Esophagus muscularis mucosa (tissue), 4 donors: ENCODE measurements around the gene CHIA. TPM values are rescaled to one million over a fixed set of nuclear protein-coding genes. Genes with fewer than 3 reads are reported as not detected.

Source experiments
- DNase-seq: peaks from one replicate; pipeline ENCODE4 v3.0.0-alpha.2; 2017; ENCODE audit errors: extremely low spot score
- H3K27ac ChIP-seq, 4 donors: fragments of 200-600 bp; sonication (generic); replicated peaks in 1 of 4; 1 replicate in 3 of 4; 2 replicates in 1 of 4; pipeline ENCODE4 v1.5.1; 2016 to 2019; ENCODE audit warnings: mild to moderate bottlenecking in 1 of 4
- H3K27me3 ChIP-seq, 4 donors: fragments of 200-600 bp; sonication (generic); one replicate each; pipeline versions ENCODE4 v1.5.1 to v1.6.0; 2016 to 2019
- H3K36me3 ChIP-seq, 4 donors: fragments of 200-600 bp; sonication (generic); one replicate each; pipeline ENCODE4 v1.5.1; 2016 to 2019
- H3K4me1 ChIP-seq, 4 donors: fragments of 200-600 bp; sonication (generic); one replicate each; pipeline ENCODE4 v1.5.1; 2016 to 2019
- H3K4me3 ChIP-seq, 4 donors: fragments of 200-600 bp; sonication (generic); 1 replicate in 2 of 4; 2 replicates in 2 of 4; pipeline ENCODE4 v1.5.1; 2016 to 2019; ENCODE audit warnings: mild to moderate bottlenecking in 4 of 4, moderate library complexity in 1 of 4
- H3K9me3 ChIP-seq, 4 donors: fragments of 200-600 bp; sonication (generic); 1 replicate in 3 of 4; 2 replicates in 1 of 4; pipeline ENCODE4 v1.5.1; 2016 to 2019
- EP300 ChIP-seq: sonication (generic); formaldehyde crosslinking; IDR thresholded peaks from one replicate; pipeline ENCODE4 v1.6.1; 2017; ENCODE audit warnings: antibody characterized with exemption
- POLR2A ChIP-seq: fragments of 450-650 bp; IDR thresholded peaks from one replicate; pipeline ENCODE4 v1.6.1; 2017; ENCODE audit warnings: antibody characterized with exemption, moderate library complexity, mild to moderate bottlenecking, low read depth
- POLR2AphosphoS5 ChIP-seq, 2 donors: sonication (generic); formaldehyde crosslinking; IDR thresholded peaks; one replicate each; pipeline ENCODE4 v1.6.1; 2017; ENCODE audit warnings: antibody characterized with exemption in 2 of 2
- WGBS: methylation state at CpG from one replicate; pipeline ENCODE4 v1.1.5; 2018; 5-methylcytosine and 5-hydroxymethylcytosine counted together
- intact Hi-C: fragments of 100-400 bp; cut with DNase I; formaldehyde crosslinking; loops from one replicate; pipeline ENCODE4 v1.15.1; 2023
- total RNA-seq, 4 donors: library from RNA; depleted of rRNA; stranded (reverse); fragments of >200 nt; gene quantifications; one replicate each; pipeline versions ENCODE4 v1.1.0 to v1.2.1, GENCODE V29; 2016
- TF ChIP-seq, protein P1 (sequence below), 3 experiments: fragments of 200-600 bp in 2 of 3; fragments of 450-650 bp in 1 of 3; sonication (generic) in 2 of 3; IDR thresholded peaks; one replicate each; pipeline ENCODE4 v1.5.1; 2017 to 2019; ENCODE audit warnings: antibody characterized with exemption in 3 of 3, mild to moderate bottlenecking in 2 of 3, moderate library complexity in 1 of 3

CHIA gene
- total RNA-seq, 4 donors from 2014 or later: not detected

DNA sequence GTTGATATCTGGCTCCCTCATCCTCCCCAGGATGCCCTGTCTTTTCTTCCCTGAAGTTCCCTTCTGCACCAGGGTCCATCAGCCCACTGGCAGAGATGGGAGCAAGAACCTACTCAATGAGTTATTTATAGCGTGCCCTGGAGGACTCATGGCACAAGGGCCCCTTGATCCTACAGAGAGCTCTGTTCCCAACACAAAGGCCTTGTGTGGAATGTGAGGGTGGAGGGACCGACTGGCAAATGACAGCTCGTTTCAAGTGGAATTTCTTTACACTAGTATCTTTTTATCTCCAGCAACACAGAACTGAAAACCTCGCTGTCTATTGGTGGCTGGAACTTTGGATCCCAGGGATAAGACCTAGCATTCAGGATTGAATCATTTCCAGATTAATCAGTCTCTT, 40.7 kb upstream of the CHIA start:
- H3K9me3 ChIP-seq: no peaks in the 10 kb centered on the region
- H3K27ac ChIP-seq: no peak overlapping the region
- WGBS: 74% methylated on average over 4 of the region's 4 CpGs
- no peaks in the 10 kb centered on the region for H3K4me1 ChIP-seq
- no peaks in the 10 kb centered on the region for H3K36me3 ChIP-seq
- DNase-seq: no peak
- TF ChIP-seq, protein P1, sequence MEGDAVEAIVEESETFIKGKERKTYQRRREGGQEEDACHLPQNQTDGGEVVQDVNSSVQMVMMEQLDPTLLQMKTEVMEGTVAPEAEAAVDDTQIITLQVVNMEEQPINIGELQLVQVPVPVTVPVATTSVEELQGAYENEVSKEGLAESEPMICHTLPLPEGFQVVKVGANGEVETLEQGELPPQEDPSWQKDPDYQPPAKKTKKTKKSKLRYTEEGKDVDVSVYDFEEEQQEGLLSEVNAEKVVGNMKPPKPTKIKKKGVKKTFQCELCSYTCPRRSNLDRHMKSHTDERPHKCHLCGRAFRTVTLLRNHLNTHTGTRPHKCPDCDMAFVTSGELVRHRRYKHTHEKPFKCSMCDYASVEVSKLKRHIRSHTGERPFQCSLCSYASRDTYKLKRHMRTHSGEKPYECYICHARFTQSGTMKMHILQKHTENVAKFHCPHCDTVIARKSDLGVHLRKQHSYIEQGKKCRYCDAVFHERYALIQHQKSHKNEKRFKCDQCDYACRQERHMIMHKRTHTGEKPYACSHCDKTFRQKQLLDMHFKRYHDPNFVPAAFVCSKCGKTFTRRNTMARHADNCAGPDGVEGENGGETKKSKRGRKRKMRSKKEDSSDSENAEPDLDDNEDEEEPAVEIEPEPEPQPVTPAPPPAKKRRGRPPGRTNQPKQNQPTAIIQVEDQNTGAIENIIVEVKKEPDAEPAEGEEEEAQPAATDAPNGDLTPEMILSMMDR (IDR thresholded peaks at IDR 0.05): no peak
- TF ChIP-seq POLR2AphosphoS5 (IDR thresholded peaks at IDR 0.05) (no peak), POLR2A (no peak), EP300 (no peak)
- peaks cover 0 to 10% (median 0%) of the 10 kb centered on the region in 4 donors for H3K27me3 ChIP-seq
- intact Hi-C loops: no loop called here
- H3K4me3 ChIP-seq: no peak overlapping the region

DNA sequence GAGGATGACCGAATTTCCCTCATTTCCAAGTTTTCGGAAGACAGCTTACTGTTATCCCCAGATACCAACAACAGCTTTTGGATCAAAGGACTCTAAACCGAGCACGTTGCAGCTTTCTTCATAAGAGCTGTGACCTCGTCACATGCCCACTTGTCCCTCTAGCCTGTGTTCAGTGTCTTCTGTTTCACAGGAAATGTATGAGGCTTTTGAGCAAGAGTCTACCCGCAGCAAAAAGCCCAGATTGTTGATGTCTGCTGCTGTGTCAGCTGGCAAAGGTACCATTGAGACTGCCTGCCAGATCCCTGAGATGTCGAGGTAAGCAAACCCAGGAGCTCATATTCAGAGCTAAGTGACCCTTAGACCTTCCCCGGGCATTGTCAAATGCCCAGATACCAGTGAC, 39.1 kb upstream of the CHIA start:
- Histone ChIP-seq H3K9me3 (no peaks in the 10 kb centered on the region), H3K4me3 (no peak overlapping the region), H3K27me3 (peaks cover 0 to 12% (median 0%) of the 10 kb centered on the region in 4 donors), H3K4me1 (no peaks in the 10 kb centered on the region), H3K36me3 (no peaks in the 10 kb centered on the region), H3K27ac (no peak overlapping the region)
- TF ChIP-seq, protein P1 (IDR thresholded peaks at IDR 0.05): no peak
- TF ChIP-seq POLR2A (no peak), POLR2AphosphoS5 (IDR thresholded peaks at IDR 0.05) (no peak), EP300 (no peak)
- intact Hi-C loops: no loop called here
- no peak for DNase-seq
- 81% methylated on average over 8 of the region's 8 CpGs for WGBS

DNA sequence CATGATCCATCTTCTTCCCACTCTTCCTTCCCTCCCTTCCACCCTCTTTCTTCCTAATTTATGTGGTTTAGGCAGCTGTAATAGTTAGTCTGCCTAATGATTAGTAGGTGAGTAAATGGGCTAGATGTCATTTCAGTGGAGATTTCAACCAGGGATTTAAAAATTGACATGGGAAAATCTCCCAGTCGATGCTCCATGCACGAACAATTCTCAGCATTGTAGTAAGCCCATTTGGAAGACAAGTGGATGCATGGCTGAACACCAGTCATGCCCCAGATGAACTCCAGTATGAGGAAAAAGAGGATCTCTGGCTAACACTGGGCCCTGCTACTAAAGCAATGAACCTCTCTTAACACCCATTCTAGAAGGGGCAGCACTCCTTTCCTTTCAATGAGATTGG, 37.9 kb upstream of the CHIA start:
- WGBS: 86% methylated on average over 2 of the region's 2 CpGs
- DNase-seq: no peak
- no peak overlapping the region for H3K4me3 ChIP-seq
- TF ChIP-seq EP300 (no peak), POLR2A (no peak), POLR2AphosphoS5 (IDR thresholded peaks at IDR 0.05) (no peak)
- TF ChIP-seq, protein P1 (IDR thresholded peaks at IDR 0.05): no peak
- intact Hi-C loops: no loop called here
- peaks cover 0 to 12% (median 0%) of the 10 kb centered on the region in 4 donors for H3K27me3 ChIP-seq
- no peak overlapping the region for H3K27ac ChIP-seq
- no peaks in the 10 kb centered on the region for H3K9me3 ChIP-seq
- no peaks in the 10 kb centered on the region for H3K4me1 ChIP-seq
- no peaks in the 10 kb centered on the region for H3K36me3 ChIP-seq

DNA sequence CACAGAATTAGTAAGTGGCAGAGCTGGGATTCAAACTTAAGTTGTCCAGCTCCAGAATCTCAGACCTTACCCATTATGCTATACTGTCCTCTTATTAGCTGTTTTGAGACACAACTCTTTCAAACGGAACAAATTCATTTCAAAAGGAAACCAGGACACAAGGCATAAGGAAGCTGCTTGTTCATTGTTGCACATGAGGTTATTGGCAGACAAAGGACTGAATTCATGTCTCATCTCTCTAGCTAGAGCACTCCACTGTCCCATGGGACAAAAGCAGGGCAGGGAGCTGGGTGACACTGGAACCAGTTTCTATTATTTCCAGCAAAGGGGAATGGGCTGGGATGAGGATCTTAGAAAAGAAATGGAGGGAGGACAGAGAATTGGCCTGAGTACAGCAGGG, 36.8 kb upstream of the CHIA start:
- H3K4me3 ChIP-seq: no peak overlapping the region
- WGBS: 44% methylated on average over 1 of the region's 1 CpG
- TF ChIP-seq POLR2A (no peak), EP300 (no peak), POLR2AphosphoS5 (IDR thresholded peaks at IDR 0.05) (no peak)
- TF ChIP-seq, protein P1 (IDR thresholded peaks at IDR 0.05): no peak
- H3K9me3 ChIP-seq: no peaks in the 10 kb centered on the region
- no peaks in the 10 kb centered on the region for H3K36me3 ChIP-seq
- no peaks in the 10 kb centered on the region for H3K4me1 ChIP-seq
- peaks cover 0 to 12% (median 0%) of the 10 kb centered on the region in 4 donors for H3K27me3 ChIP-seq
- no peak for DNase-seq
- no peak overlapping the region for H3K27ac ChIP-seq
- intact Hi-C loops: no loop called here

DNA sequence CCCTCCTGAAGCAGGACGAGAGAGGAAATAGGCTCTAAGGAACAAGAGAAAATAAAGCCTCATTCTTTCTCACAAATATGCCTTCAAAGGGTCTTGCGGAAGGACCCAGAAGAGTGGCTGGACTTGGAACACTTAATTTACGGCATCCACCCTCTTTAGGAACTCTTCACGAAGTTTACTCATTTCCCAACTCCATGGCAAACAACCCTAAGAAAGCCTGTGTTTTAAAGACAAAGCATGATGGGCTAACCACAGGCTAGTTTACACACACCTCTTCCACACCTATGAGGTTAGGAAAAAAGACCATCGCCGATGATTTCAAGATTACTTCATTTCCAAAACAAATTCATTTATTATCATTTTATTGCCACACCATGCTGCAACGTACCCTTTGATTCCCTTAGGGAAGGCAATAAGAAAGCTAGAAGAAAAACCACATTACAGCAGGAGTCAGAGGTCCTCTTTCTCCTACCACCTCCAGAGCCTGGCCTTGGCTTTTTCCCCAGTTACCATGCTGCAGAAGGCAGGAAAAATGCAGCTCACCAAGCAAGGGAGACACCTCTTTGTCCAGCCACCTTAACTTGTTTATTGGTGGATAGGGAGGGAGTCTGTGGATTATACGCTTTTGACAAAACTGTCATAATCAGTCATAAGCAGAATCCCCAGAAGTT, 33.5 kb upstream of the CHIA start:
- 78% methylated on average over 8 of the region's 8 CpGs for WGBS
- intact Hi-C loops: no loop called here
- H3K4me1 ChIP-seq: no peaks in the 10 kb centered on the region

More for the DNA sequence above, 33.5 kb upstream of the CHIA start:
- Histone ChIP-seq H3K4me3 (no peak overlapping the region), H3K27ac (no peak overlapping the region), H3K36me3 (no peaks in the 10 kb centered on the region), H3K27me3 (peaks cover 0 to 12% (median 0%) of the 10 kb centered on the region in 4 donors), H3K9me3 (peaks cover 0 to 6% (median 0%) of the 10 kb centered on the region in 4 donors)
- TF ChIP-seq POLR2A (no peak), EP300 (no peak), POLR2AphosphoS5 (IDR thresholded peaks at IDR 0.05) (no peak)
- TF ChIP-seq, protein P1 (IDR thresholded peaks at IDR 0.05): no peak
- DNase-seq: no peak
